Lower leg skin (tissue), 4 donors: ENCODE results near the gene DSG2. TPM values are rescaled to one million over a fixed set of nuclear protein-coding genes. Genes with fewer than 3 reads are reported as not detected.

Experiments
- DNase-seq, 2 donors: peaks; one replicate each; pipeline ENCODE4 v3.0.0-alpha.2; 2019; ENCODE audit warnings: low spot score in 2 of 2
- H3K4me3 ChIP-seq: fragments of 200-600 bp; sonication (generic); 2 replicates; pipeline ENCODE4 v1.5.1; 2017; ENCODE audit warnings: mild to moderate bottlenecking, low read depth; ENCODE audit not compliant: poor library complexity, severe bottlenecking
- CTCF ChIP-seq, 3 donors: fragments of 450-650 bp; IDR thresholded peaks; one replicate each; pipeline ENCODE4 v1.5.1; 2016; ENCODE audit warnings: antibody characterized with exemption in 3 of 3, mild to moderate bottlenecking in 3 of 3, moderate library complexity in 2 of 3
- POLR2A ChIP-seq, 2 donors: fragments of 450-650 bp; IDR thresholded peaks; one replicate each; pipeline ENCODE4 v1.6.1; 2016 to 2017; ENCODE audit warnings: antibody characterized with exemption in 2 of 2, mild to moderate bottlenecking in 1 of 2, moderate library complexity in 1 of 2
- WGBS, 2 donors: methylation state at CpG; one replicate each; pipeline ENCODE4 v1.1.5; 2018; 5-methylcytosine and 5-hydroxymethylcytosine counted together
- intact Hi-C: fragments of 100-400 bp; cut with DNase I; formaldehyde crosslinking; loops from one replicate; pipeline ENCODE4 v1.15.0; 2023; ENCODE audit warnings: low total_unique reads
- total RNA-seq, 4 donors: library from RNA; depleted of rRNA; stranded (reverse); fragments of >200 nt; gene quantifications; one replicate each; pipeline ENCODE4 v1.1.0, GENCODE V29; 2016

Gene DSG2
- total RNA-seq, 4 donors from 2014 or later: 11.0 to 28.0 (median 19.2) TPM

- TF ChIP-seq CTCF (IDR thresholded peaks at IDR 0.05) (no peak), POLR2A (IDR thresholded peaks at IDR 0.05) (no peak)
- H3K4me3 ChIP-seq: no peak overlapping the region
- no peak for DNase-seq
- WGBS, 2 donors: 84 to 91% methylated on average over 7 of the region's 7 CpGs
- intact Hi-C loops: no loop called here
Observed at GRCh38 chr18:31526374-31526773, 28.4 kb downstream of the DSG2 start.

- 76 to 77% methylated on average over 1 of the region's 1 CpG for WGBS, 2 donors
- DNase-seq: no peak
- H3K4me3 ChIP-seq: no peak overlapping the region
- TF ChIP-seq POLR2A (IDR thresholded peaks at IDR 0.05) (no peak), CTCF (IDR thresholded peaks at IDR 0.05) (no peak)
- intact Hi-C loops: no loop called here
Observed at GRCh38 chr18:31533236-31533635, 35.3 kb downstream of the DSG2 start.

DNA sequence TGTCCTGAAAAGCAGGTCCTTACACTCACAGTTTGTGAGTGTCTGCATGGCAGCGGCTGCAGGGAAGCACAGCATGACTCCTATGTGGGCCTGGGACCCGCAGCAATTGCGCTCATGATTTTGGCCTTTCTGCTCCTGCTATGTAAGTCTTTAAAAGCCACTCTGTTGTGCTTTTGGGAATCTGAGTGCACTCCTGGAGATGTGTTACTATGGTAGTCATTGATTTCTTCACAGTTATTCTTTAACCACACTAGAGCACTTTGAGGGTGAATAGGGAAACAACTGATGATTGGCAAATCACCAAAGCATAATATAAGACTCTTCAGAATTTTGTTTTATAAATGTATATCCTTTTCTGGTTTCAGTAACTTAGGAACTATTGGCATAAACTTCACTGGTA is 40.9 kb downstream of the DSG2 start:
- no peak overlapping the region for H3K4me3 ChIP-seq
- TF ChIP-seq POLR2A (IDR thresholded peaks at IDR 0.05) (no peak), CTCF (IDR thresholded peaks at IDR 0.05) (no peak)
- intact Hi-C loops: no loop called here
- WGBS, 2 donors: 95 to 96% methylated on average over 3 of the region's 3 CpGs
- DNase-seq: no peak

DNA sequence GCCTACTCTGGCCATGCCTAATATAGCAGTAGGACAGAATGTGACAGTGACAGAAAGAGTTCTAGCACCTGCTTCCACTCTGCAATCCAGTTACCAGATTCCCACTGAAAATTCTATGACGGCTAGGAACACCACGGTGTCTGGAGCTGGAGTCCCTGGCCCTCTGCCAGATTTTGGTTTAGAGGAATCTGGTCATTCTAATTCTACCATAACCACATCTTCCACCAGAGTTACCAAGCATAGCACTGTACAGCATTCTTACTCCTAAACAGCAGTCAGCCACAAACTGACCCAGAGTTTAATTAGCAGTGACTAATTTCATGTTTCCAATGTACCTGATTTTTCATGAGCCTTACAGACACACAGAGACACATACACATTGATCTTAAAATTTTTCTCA is 48.5 kb downstream of the DSG2 start:
- no peak overlapping the region for H3K4me3 ChIP-seq
- 76 to 85% methylated on average over 2 of the region's 2 CpGs for WGBS, 2 donors
- intact Hi-C loops: no loop called here

GRCh38 chr18:31548853-31549252 is 50.9 kb downstream of the DSG2 start:
- TF ChIP-seq POLR2A (IDR thresholded peaks at IDR 0.05) (no peak), CTCF (IDR thresholded peaks at IDR 0.05) (no peak)
- 91 to 95% methylated on average over 2 of the region's 2 CpGs for WGBS, 2 donors
- H3K4me3 ChIP-seq: no peak overlapping the region
- DNase-seq: no peak
- intact Hi-C loops: no loop called here

More for the DNA sequence above, 48.5 kb downstream of the DSG2 start:
- no peak for DNase-seq
- TF ChIP-seq POLR2A (IDR thresholded peaks at IDR 0.05): no peak
- TF ChIP-seq CTCF (IDR thresholded peaks at IDR 0.05): no peak

DNA sequence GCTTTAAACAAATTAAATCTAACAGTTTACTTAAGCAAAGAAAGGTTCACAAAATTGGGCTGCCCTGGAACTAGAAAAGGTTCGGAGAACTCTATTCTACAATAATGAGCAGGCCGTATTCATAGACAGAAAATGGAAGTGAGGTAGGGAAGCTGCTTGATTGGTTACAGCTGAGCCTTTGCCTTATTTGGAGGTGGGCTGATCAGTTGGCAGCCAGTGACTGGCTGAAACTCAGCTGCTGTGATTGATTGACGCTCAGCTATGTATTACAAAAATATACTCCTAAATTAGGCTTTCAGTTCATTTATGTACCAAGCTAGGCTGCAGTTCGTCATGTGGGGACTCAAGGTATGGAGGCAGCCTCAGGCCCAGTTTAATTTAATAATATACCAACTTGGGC is 51.4 kb downstream of the DSG2 start:
- DNase-seq: no peak
- intact Hi-C loops: no loop called here
- TF ChIP-seq CTCF (IDR thresholded peaks at IDR 0.05) (no peak), POLR2A (IDR thresholded peaks at IDR 0.05) (no peak)
- no peak overlapping the region for H3K4me3 ChIP-seq
- WGBS, 2 donors: 78 to 83% methylated on average over 4 of the region's 4 CpGs
